SK-N-SH (cell line): ENCODE results near the gene PBRM1. TPM values are rescaled to one million over a fixed set of nuclear protein-coding genes. Genes with fewer than 3 reads are reported as not detected.
"Not testable (repeated sequence)": the region's sequence is repeated elsewhere in the genome, so short reads cannot be mapped to it uniquely, and the experiment has no call there.

Experiments
- CTCF ChIA-PET: fragments of 300-600, 350-600 bp; formaldehyde crosslinking; extraction: SDS; loops from one replicate; lab custom pipeline; 2021; lab: Yijun Ruan, JAX
- POLR2A ChIA-PET: fragments of 350-600 bp; sonication (Branson Sonifier 250); formaldehyde crosslinking; extraction: SDS; loops from one replicate; lab custom pipeline; 2020; ENCODE audit warnings: antibody characterized with exemption, inconsistent platforms; lab: Yijun Ruan, JAX
- DNase-seq: peaks from one replicate; pipeline ENCODE4 v3.0.0; 2012
- H2AFZ ChIP-seq: fragments of 200-600 bp; sonication (generic); 2 replicates; pipeline ENCODE4 v1.8.1; 2016; ENCODE audit warnings: antibody characterized with exemption, mild to moderate bottlenecking, low read depth
- H3F3A ChIP-seq: fragments of 200-600 bp; sonication (generic); replicated peaks from 2 replicates; pipeline ENCODE3; 2016; ENCODE audit warnings: antibody characterized with exemption, mild to moderate bottlenecking; ENCODE audit not compliant: insufficient read depth
- H3K27ac ChIP-seq, 2 experiments: fragments of 200-500 bp in 1 of 2; fragments of 200-600 bp in 1 of 2; sonication (Bioruptor generic) in 1 of 2; sonication (generic), shearing (Covaris generic) in 1 of 2; 2 replicates each; pipeline versions ENCODE4 v1.5.1 to v1.6.1; 2014 to 2016; ENCODE audit warnings: low read depth in 2 of 2, inconsistent platforms in 1 of 2, low read length in 1 of 2, mild to moderate bottlenecking in 1 of 2, mixed read lengths in 1 of 2
- H3K27me3 ChIP-seq: fragments of 200-600 bp; sonication (generic), shearing (Covaris generic); 2 replicates; pipeline ENCODE4 v1.6.1; 2016; ENCODE audit warnings: mixed run types; ENCODE audit not compliant: insufficient read depth
- H3K36me3 ChIP-seq, 2 experiments: fragments of 200-500 bp in 1 of 2; fragments of 200-600 bp in 1 of 2; sonication (Bioruptor generic) in 1 of 2; sonication (generic) in 1 of 2; replicated peaks in 1 of 2; 2 replicates each; pipeline versions ENCODE3 to v1.5.1; 2014 to 2016; ENCODE audit warnings: low read length in 1 of 2, mild to moderate bottlenecking in 1 of 2; ENCODE audit not compliant: insufficient read depth in 2 of 2, control insufficient read depth in 1 of 2
- H3K4me1 ChIP-seq, 2 experiments: fragments of 200-500 bp in 1 of 2; fragments of 200-600 bp in 1 of 2; sonication (Bioruptor generic) in 1 of 2; sonication (generic), shearing (Covaris generic) in 1 of 2; 2 replicates each; pipeline versions ENCODE4 v1.5.1 to v1.6.1; 2014 to 2016; ENCODE audit warnings: low read depth in 1 of 2, low read length in 1 of 2, mixed run types in 1 of 2; ENCODE audit not compliant: insufficient read depth in 2 of 2, control insufficient read depth in 1 of 2
- H3K4me2 ChIP-seq: fragments of 200-600 bp; sonication (generic), shearing (Covaris generic); 2 replicates; pipeline ENCODE4 v1.6.1; 2017; ENCODE audit warnings: mixed run types
- H3K4me3 ChIP-seq, 2 experiments: fragments of 200-500 bp in 1 of 2; fragments of 200-600 bp in 1 of 2; sonication (Bioruptor generic) in 1 of 2; sonication (generic), shearing (Covaris generic) in 1 of 2; 2 replicates each; pipeline versions ENCODE4 v1.5.1 to v1.8.1; 2014 to 2016; ENCODE audit warnings: low read depth in 2 of 2, inconsistent platforms in 1 of 2, low read length in 1 of 2, mild to moderate bottlenecking in 1 of 2, mixed read lengths in 1 of 2, moderate library complexity in 1 of 2
- H3K79me2 ChIP-seq: fragments of 200-600 bp; sonication (generic); 2 replicates; pipeline ENCODE4 v1.8.1; 2017; ENCODE audit warnings: mild to moderate bottlenecking; ENCODE audit not compliant: insufficient read depth
- H3K9ac ChIP-seq: fragments of 200-600 bp; sonication (generic); 2 replicates; pipeline ENCODE4 v1.6.1; 2017; ENCODE audit warnings: mixed run types
- H3K9me2 ChIP-seq: fragments of 200-600 bp; sonication (generic); 2 replicates; pipeline ENCODE4 v1.6.1; 2017; ENCODE audit warnings: mixed run types
- H3K9me3 ChIP-seq: fragments of 200-600 bp; sonication (generic); 2 replicates; pipeline ENCODE4 v1.6.1; 2017; ENCODE audit warnings: mixed run types, mild to moderate bottlenecking, moderate library complexity
- H4K20me1 ChIP-seq: fragments of 200-600 bp; sonication (generic); 2 replicates; pipeline ENCODE4 v1.6.1; 2017; ENCODE audit warnings: mild to moderate bottlenecking, mixed run types; ENCODE audit not compliant: insufficient read depth
- EP300 ChIP-seq, 2 experiments: IDR thresholded peaks; 2 replicates each; pipeline versions ENCODE4 v1.4.0 to v1.6.1; 2012; ENCODE audit warnings: borderline replicate concordance in 1 of 2, low read depth in 1 of 2, low read length in 1 of 2
- FOXJ3 ChIP-seq: sonication (generic); formaldehyde crosslinking; IDR thresholded peaks from 2 replicates; pipeline ENCODE4 v1.5.1; 2020; ENCODE audit warnings: mild to moderate bottlenecking, missing genetic modification reagents
- MXI1 ChIP-seq: IDR thresholded peaks from 2 replicates; pipeline ENCODE4 v1.6.1; 2012; ENCODE audit warnings: mild to moderate bottlenecking, low read depth, low read length, improper control_type of control experiment
- NFIC ChIP-seq: IDR thresholded peaks from 2 replicates; pipeline ENCODE4 v1.4.0; 2012; ENCODE audit warnings: borderline replicate concordance
- NRF1 ChIP-seq: IDR thresholded peaks from 2 replicates; pipeline ENCODE4 v1.6.1; 2012; ENCODE audit warnings: low read depth, mild to moderate bottlenecking, low read length
- RAD21 ChIP-seq: IDR thresholded peaks from 2 replicates; pipeline ENCODE4 v1.6.1; 2012; ENCODE audit warnings: mild to moderate bottlenecking, low read length
- WGBS: methylation state at CpG from one replicate; pipeline ENCODE4 v1.1.6; 2017; ENCODE audit warnings: low lambda C conversion rate; 5-methylcytosine and 5-hydroxymethylcytosine counted together
- polyA plus RNA-seq, 3 experiments: library from polyadenylated mRNA; depleted of rRNA; stranded (reverse); fragments of >200 nt; gene quantifications; 2 replicates each; pipeline ENCODE4 v1.2.3, GENCODE V29; 2012

The PBRM1 gene
- polyA plus RNA-seq, 1 of the 3 experiments (the other 2 are of a cell fraction): 14.3 TPM

DNA sequence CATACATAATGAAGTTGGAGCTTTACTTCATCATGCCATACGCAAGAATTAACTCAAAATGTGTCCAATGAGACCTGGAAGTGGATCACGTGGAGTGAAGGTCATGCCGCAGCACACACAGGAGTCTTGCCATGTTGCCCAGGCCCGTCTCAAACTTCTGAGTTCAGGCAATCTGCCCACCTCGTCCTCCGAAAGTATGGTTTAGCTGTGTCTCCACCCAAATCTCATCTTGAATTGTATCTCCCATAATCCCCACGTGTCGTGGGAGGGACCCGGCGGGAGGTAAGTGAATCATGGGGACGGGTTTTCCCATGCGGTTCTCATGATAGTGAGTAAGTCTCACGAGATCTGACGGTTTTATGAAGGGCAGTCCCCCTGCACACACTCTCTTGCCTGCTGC is 45.9 kb upstream of the PBRM1 start:
- no peaks in the 10 kb centered on the region for H3K4me1 ChIP-seq
- H3K36me3 ChIP-seq: peaks cover 29 to 72% of the 10 kb centered on the region in 2 experiments
- 93% methylated on average over 14 of the region's 14 CpGs for WGBS
- peaks cover 3% of the 10 kb centered on the region; the same call in 1 of the 2 replicates for H3K9me3 ChIP-seq
- no peaks in the 10 kb centered on the region for H3K27me3 ChIP-seq
- TF ChIP-seq RAD21 (no peak), NFIC (no peak), EP300 (IDR thresholded peaks at IDR 0.05; ENCODE audit: borderline replicate concordance in 1 of 2, low read depth in 1 of 2, low read length in 1 of 2) (no peak), MXI1 (no peak), FOXJ3 (CRISPR knock-in tag) (no peak)
- no peak overlapping the region for H2AFZ ChIP-seq
- no peak overlapping the region for H3K27ac ChIP-seq
- no peak overlapping the region for H3K9ac ChIP-seq
- H3K4me2 ChIP-seq: no peak overlapping the region
- ChIA-PET POLR2A (no interaction called here), CTCF (no interaction called here)
- no peak overlapping the region for H3K4me3 ChIP-seq
- no peaks in the 10 kb centered on the region for H4K20me1 ChIP-seq
- no peaks in the 10 kb centered on the region for H3K79me2 ChIP-seq
- DNase-seq: no peak
- peaks cover 11% of the 10 kb centered on the region for H3F3A ChIP-seq
- H3K9me2 ChIP-seq: no peaks in the 10 kb centered on the region

GRCh38 chr3:52730681-52731080 is 45.0 kb upstream of the PBRM1 start:
- Histone ChIP-seq H3K4me1 (no peaks in the 10 kb centered on the region), H2AFZ (no peak overlapping the region), H3F3A (peaks cover 11% of the 10 kb centered on the region), H3K79me2 (no peaks in the 10 kb centered on the region), H3K9me2 (no peaks in the 10 kb centered on the region), H3K9me3 (peaks cover 3% of the 10 kb centered on the region; the same call in 1 of the 2 replicates), H3K27ac (no peak overlapping the region), H3K4me3 (no peak overlapping the region), H3K4me2 (no peak overlapping the region), H3K9ac (no peak overlapping the region), H3K27me3 (no peaks in the 10 kb centered on the region), H3K36me3 (peaks cover 27 to 66% of the 10 kb centered on the region in 2 experiments), H4K20me1 (no peaks in the 10 kb centered on the region)
- CTCF ChIA-PET: no interaction called here
- TF ChIP-seq NFIC: no peak
- POLR2A ChIA-PET: no interaction called here
- DNase-seq: no peak

GRCh38 chr3:52728753-52729152 is 43.0 kb upstream of the PBRM1 start:
- H3K9ac ChIP-seq, H2AFZ ChIP-seq, H3K9me2 ChIP-seq, H3K4me1 ChIP-seq, H3K9me3 ChIP-seq, H3K27me3 ChIP-seq, H3K4me3 ChIP-seq, H3K27ac ChIP-seq, H3K4me2 ChIP-seq, CTCF ChIA-PET, DNase-seq, H4K20me1 ChIP-seq, H3K79me2 ChIP-seq, POLR2A ChIA-PET: not testable (repeated sequence)
- Histone ChIP-seq H3K36me3 (peaks cover 16 to 61% of the 10 kb centered on the region in 2 experiments), H3F3A (peaks cover 11% of the 10 kb centered on the region)
- 51% methylated on average over 3 of the region's 3 CpGs for WGBS

- CTCF ChIA-PET: no interaction called here
- DNase-seq: no peak
- 90% methylated on average over 1 of the region's 1 CpG for WGBS
- Histone ChIP-seq H3F3A (no peaks in the 10 kb centered on the region), H4K20me1 (no peaks in the 10 kb centered on the region), H3K9me2 (no peaks in the 10 kb centered on the region), H3K4me2 (no peak overlapping the region), H3K4me3 (no peak overlapping the region), H3K9me3 (peaks cover 7% of the 10 kb centered on the region), H2AFZ (no peak overlapping the region), H3K36me3 (peaks cover 0 to 33% of the 10 kb centered on the region in 2 experiments), H3K27ac (no peak overlapping the region), H3K9ac (no peak overlapping the region), H3K79me2 (no peaks in the 10 kb centered on the region), H3K4me1 (no peaks in the 10 kb centered on the region), H3K27me3 (no peaks in the 10 kb centered on the region)
- POLR2A ChIA-PET: no interaction called here
- no peak for TF ChIP-seq NRF1
Observed at GRCh38 chr3:52724511-52724910, 38.8 kb upstream of the PBRM1 start.
